Endothelial cell of umbilical vein (primary cell): Measurements from ENCODE around the gene SLC1A7. TPM values are rescaled to one million over a fixed set of nuclear protein-coding genes. Genes with fewer than 3 reads are reported as not detected.

Experiments
- BruUV-seq: library from RNA; stranded (reverse); fragments of 400-500 nt; replicated peaks from 2 replicates; lab custom pipeline; 2021; lab: Mats Ljungman, UMichigan
- CTCF ChIA-PET: fragments of 300-600, 350-600 bp; sonication (Branson Sonifier 250); formaldehyde crosslinking; loops from one replicate; lab custom pipeline; 2021; ENCODE audit warnings: antibody characterized with exemption, inconsistent platforms; lab: Charles Lee
- POLR2A ChIA-PET: fragments of 300-600, 350-600 bp; sonication (Branson Sonifier 250); formaldehyde crosslinking; loops from one replicate; lab custom pipeline; 2021; ENCODE audit warnings: antibody characterized with exemption, inconsistent platforms; lab: Charles Lee
- DNase-seq: peaks from one replicate; pipeline ENCODE4 v3.0.0-alpha.2; 2011; ENCODE audit warnings: low read depth, low spot score
- FAIRE-seq: peaks from 2 replicates; lab custom pipeline; 2011; peaks lifted over from hg19 to GRCh38; lab: Jason Lieb, UNC
- H2AFZ ChIP-seq: 2 replicates; pipeline ENCODE4 v1.6.0; 2012; ENCODE audit warnings: low read depth, low read length, control low read depth, inconsistent platforms
- H3K27ac ChIP-seq: 2 replicates; pipeline ENCODE4 v1.5.1; 2011; ENCODE audit warnings: low read depth, mild to moderate bottlenecking, control low read depth, low read length, moderate library complexity; ENCODE audit not compliant: insufficient read depth
- H3K27me3 ChIP-seq, 2 experiments: 2 replicates each; pipeline versions ENCODE4 v1.6.0 to v1.6.1; 2011; ENCODE audit warnings: low read length in 2 of 2, mixed read lengths in 1 of 2; ENCODE audit not compliant: control insufficient read depth in 2 of 2, insufficient read depth in 2 of 2
- H3K36me3 ChIP-seq, 2 experiments: 2 replicates in 1 of 2; 3 replicates in 1 of 2; pipeline ENCODE4 v1.5.1; 2011; ENCODE audit warnings: low read length in 2 of 2, mild to moderate bottlenecking in 1 of 2, moderate library complexity in 1 of 2; ENCODE audit not compliant: control insufficient read depth in 2 of 2, insufficient read depth in 2 of 2; ENCODE audit errors: extremely low read depth in 1 of 2
- H3K4me1 ChIP-seq: 3 replicates; pipeline ENCODE4 v1.5.1; 2011; ENCODE audit warnings: mild to moderate bottlenecking, low read length; ENCODE audit not compliant: control insufficient read depth, insufficient read depth; ENCODE audit errors: extremely low read depth
- H3K4me2 ChIP-seq: 2 replicates; pipeline ENCODE4 v1.6.1; 2011; ENCODE audit warnings: low read length, control low read depth, mixed read lengths; ENCODE audit not compliant: insufficient read depth
- H3K4me3 ChIP-seq, 3 experiments: fragments of 200-600 bp in 1 of 3; sonication (generic), shearing (Covaris generic) in 1 of 3; replicated peaks in 1 of 3; 2 replicates each; pipeline ENCODE4 v1.5.1; 2011 to 2016; ENCODE audit warnings: control low read depth in 3 of 3, low read length in 3 of 3, mild to moderate bottlenecking in 2 of 3, inconsistent platforms in 1 of 3, low read depth in 1 of 3, moderate library complexity in 1 of 3; ENCODE audit not compliant: insufficient read depth in 1 of 3
- H3K79me2 ChIP-seq: 2 replicates; pipeline ENCODE4 v1.6.0; 2012; ENCODE audit warnings: low read length, inconsistent platforms; ENCODE audit not compliant: control insufficient read depth, insufficient read depth
- H3K9ac ChIP-seq: replicated peaks from 2 replicates; pipeline ENCODE3; 2011; ENCODE audit warnings: low read length, control low read depth; ENCODE audit not compliant: insufficient read depth; ENCODE audit errors: extremely low read depth
- H3K9me1 ChIP-seq: replicated peaks from 3 replicates; pipeline ENCODE4 v1.6.0; 2011; ENCODE audit warnings: mild to moderate bottlenecking, low read length; ENCODE audit not compliant: control insufficient read depth, insufficient read depth; ENCODE audit errors: extremely low read depth
- H3K9me3 ChIP-seq: replicated peaks from 2 replicates; pipeline ENCODE4 v1.5.1; 2012; ENCODE audit warnings: low read length, inconsistent platforms; ENCODE audit not compliant: control insufficient read depth, insufficient read depth
- H4K20me1 ChIP-seq: replicated peaks from 2 replicates; pipeline ENCODE3; 2011; ENCODE audit warnings: mild to moderate bottlenecking, low read length; ENCODE audit not compliant: control insufficient read depth, insufficient read depth; ENCODE audit errors: extremely low read depth
- CTCF ChIP-seq, 2 donors: IDR thresholded peaks; 1 replicate in 1 of 2; 2 replicates in 1 of 2; pipeline ENCODE4 v1.5.1; 2011; ENCODE audit warnings: low read length in 2 of 2, mild to moderate bottlenecking in 2 of 2, moderate library complexity in 2 of 2, control low read depth in 1 of 2, inconsistent platforms in 1 of 2, low read depth in 1 of 2; ENCODE audit not compliant: insufficient read depth in 1 of 2; ENCODE audit errors: extremely low read depth in 1 of 2
- EZH2 ChIP-seq: IDR thresholded peaks from 2 replicates; pipeline ENCODE4 v1.6.1; 2012; ENCODE audit warnings: borderline replicate concordance, low read depth, mild to moderate bottlenecking, moderate library complexity, low read length, inconsistent platforms; ENCODE audit not compliant: severe bottlenecking
- FOS ChIP-seq: IDR thresholded peaks from 2 replicates; pipeline ENCODE4 v1.6.1; 2011; ENCODE audit warnings: mild to moderate bottlenecking, low read length, moderate library complexity, borderline replicate concordance; ENCODE audit not compliant: insufficient read depth
- GATA2 ChIP-seq: IDR thresholded peaks from 2 replicates; pipeline ENCODE4 v1.7.0; 2011; ENCODE audit warnings: low read depth, mild to moderate bottlenecking, moderate library complexity, mixed read lengths, low read length; ENCODE audit not compliant: insufficient read length, insufficient read depth
- JUN ChIP-seq: IDR thresholded peaks from 2 replicates; pipeline ENCODE4 v1.6.1; 2011; ENCODE audit warnings: borderline replicate concordance, low read depth; ENCODE audit not compliant: insufficient read length, insufficient read depth
- MAX ChIP-seq: IDR thresholded peaks from 2 replicates; pipeline ENCODE4 v1.6.1; 2011; ENCODE audit not compliant: insufficient read depth, insufficient read length
- MYC ChIP-seq: IDR thresholded peaks from one replicate; pipeline ENCODE4 v1.6.1; 2011; ENCODE audit warnings: mild to moderate bottlenecking, low read depth, low read length
- POLR2A ChIP-seq: IDR thresholded peaks from 2 replicates; pipeline ENCODE4 v1.6.1; 2012; ENCODE audit warnings: low read depth, mild to moderate bottlenecking, control low read depth, low read length
- POLR2AphosphoS5 ChIP-seq: IDR thresholded peaks from 2 replicates; pipeline ENCODE4 v1.6.1; 2012; ENCODE audit warnings: low read depth, mild to moderate bottlenecking, control low read depth, low read length, moderate library complexity; ENCODE audit not compliant: insufficient read depth
- dilution Hi-C: fragments of 300-500 bp; cut with MboI; formaldehyde crosslinking; loops from one replicate; pipeline ENCODE4 v1.15.0; 2019; ENCODE audit warnings: low sequenced_read_pairs; ENCODE audit not compliant: extremely low pct_ligation_motif_present
- intact Hi-C: fragments of 100-400 bp; cut with micrococcal nuclease; formaldehyde crosslinking; loops from one replicate; pipeline ENCODE4 v1.10.0; 2022
- polyA plus RNA-seq, 4 experiments: library from polyadenylated mRNA; depleted of rRNA in 3 of 4; stranded (reverse) in 3 of 4; unstranded in 1 of 4; fragments of >200 nt; gene quantifications; 2 replicates each; pipeline versions ENCODE4 v1.2.1 to v1.2.3, GENCODE V29; 2011 to 2012; ENCODE audit warnings: missing spikeins in 1 of 4
- total RNA-seq: library from RNA; stranded (reverse); gene quantifications from 2 replicates; pipeline ENCODE4 v1.2.3, GENCODE V29; 2021

SLC1A7 gene
- total and polyA plus RNA-seq, 2 donors (not counting 3 experiments of a cell fraction or from before 2014, with no cell fraction given), result not detected

DNA sequence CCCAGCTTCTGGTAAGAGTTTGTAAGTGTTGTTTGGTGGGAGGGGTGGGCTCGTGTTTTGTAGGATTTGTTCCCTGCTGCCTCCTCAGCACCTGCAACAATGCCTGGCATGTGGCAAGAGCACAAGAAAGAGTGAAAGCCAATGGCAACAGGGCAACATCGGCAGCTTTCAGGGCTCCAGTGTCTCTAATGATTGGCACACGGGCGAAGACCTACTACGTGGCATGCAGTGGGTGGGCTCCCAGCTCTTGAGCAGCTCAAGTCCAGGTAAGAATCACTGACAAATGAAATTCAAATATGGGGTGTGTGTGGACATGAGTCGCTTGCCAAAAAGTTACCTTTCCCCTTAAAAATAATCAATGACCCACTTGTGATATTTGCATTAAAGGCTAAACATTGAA, 23.9 kb upstream of the SLC1A7 start:
- intact Hi-C loops (no loop called here), dilution Hi-C loops (no loop called here)
- no peaks in the 10 kb centered on the region for H3K9me3 ChIP-seq
- DNase-seq (no peak), FAIRE-seq (no peak)
- no peak overlapping the region for H3K4me3 ChIP-seq
- CTCF ChIA-PET, result interaction anchor here (1.1 to 1.9 kb wide), 4 partner anchors 10 to 16 kb away, joined by 3 to 4 read pairs (median 4); no protein-coding TSS in a partner anchor
- no peak overlapping the region for H3K4me2 ChIP-seq
- no peak overlapping the region for H3K27ac ChIP-seq
- H3K36me3 ChIP-seq, result no peaks in the 10 kb centered on the region
- TF ChIP-seq JUN, result no peak
- no peaks in the 10 kb centered on the region for H3K4me1 ChIP-seq
- H3K27me3 ChIP-seq, result peaks cover 14% of the 10 kb centered on the region in 2 experiments
- no peak overlapping the region for H2AFZ ChIP-seq
- POLR2A ChIA-PET, result no interaction called here
- no peaks in the 10 kb centered on the region for H3K9me1 ChIP-seq
- H4K20me1 ChIP-seq, result no peaks in the 10 kb centered on the region
- BruUV-seq, result no TSS peak
- H3K79me2 ChIP-seq, result no peaks in the 10 kb centered on the region
- no peak overlapping the region for H3K9ac ChIP-seq

- H2AFZ ChIP-seq, result no peak overlapping the region
- ChIA-PET POLR2A (no interaction called here), CTCF (interaction anchor here (1.1 to 1.9 kb wide), 2 partner anchors 11 to 17 kb away, joined by 3 to 4 read pairs; no protein-coding TSS in a partner anchor)
- BruUV-seq, result no TSS peak
- DNase-seq (no peak), FAIRE-seq (no peak)
- H3K79me2 ChIP-seq, result no peaks in the 10 kb centered on the region
- no peak overlapping the region for H3K4me3 ChIP-seq
- TF ChIP-seq POLR2AphosphoS5 (no peak), GATA2 (no peak), POLR2A (no peak), CTCF (IDR thresholded peaks at IDR 0.05; ENCODE audit: extremely low read depth in 1 of 2, insufficient read depth in 1 of 2, low read depth in 1 of 2, low read length in 2 of 2) (no peak), JUN (no peak), MYC (no peak), FOS (no peak), MAX (no peak), EZH2 (no peak)
- peaks cover 14% of the 10 kb centered on the region in 2 experiments for H3K27me3 ChIP-seq
- intact Hi-C loops (no loop called here), dilution Hi-C loops (no loop called here)
- H3K27ac ChIP-seq, result no peak overlapping the region
- no peaks in the 10 kb centered on the region for H3K36me3 ChIP-seq
- H3K9me3 ChIP-seq, result no peaks in the 10 kb centered on the region
- no peaks in the 10 kb centered on the region for H4K20me1 ChIP-seq
- no peak overlapping the region for H3K4me2 ChIP-seq
- no peaks in the 10 kb centered on the region for H3K4me1 ChIP-seq
- no peak overlapping the region for H3K9ac ChIP-seq
- H3K9me1 ChIP-seq, result no peaks in the 10 kb centered on the region
Observed at GRCh38 chr1:53165408-53165961, 23.0 kb upstream of the SLC1A7 start.
